Cerebellar nuclear complex (tissue), 1 donor: ENCODE results near the gene QSER1.

Source experiments
- DNase-seq, 2 experiments: peaks; one replicate each; lab custom pipeline; 2025; lab: John Stamatoyannopoulos, UW

Gene QSER1

GRCh38 chr11:32890843-32891656, 1.6 kb upstream of the QSER1 start:
- DNase-seq: no peak

GRCh38 chr11:32891657-32892354, 805 bp upstream of the QSER1 start:
- DNase-seq: no peak

- no peak for DNase-seq
These were observed 407 bp downstream of the QSER1 start for GRCh38 chr11:32893093-32893342.

- peak in 1 of 2 experiments; percentile 3 for DNase-seq
These were observed 935 bp downstream of the QSER1 start for GRCh38 chr11:32893343-32894148.

- DNase-seq: peak in 1 of 2 experiments; percentile 4
These were observed 1.7 kb downstream of the QSER1 start for GRCh38 chr11:32894149-32894827.

GRCh38 chr11:32894921-32895320, 2.3 kb downstream of the QSER1 start:
- no peak for DNase-seq

- no peak for DNase-seq
These were observed 2.9 kb downstream of the QSER1 start for GRCh38 chr11:32895471-32895870.

GRCh38 chr11:32897103-32897502, 4.5 kb downstream of the QSER1 start:
- no peak for DNase-seq

- DNase-seq: no peak
These were observed 6.8 kb downstream of the QSER1 start for GRCh38 chr11:32899438-32899837.

GRCh38 chr11:32902089-32902665, 9.6 kb downstream of the QSER1 start:
- DNase-seq: no peak

GRCh38 chr11:32905028-32905667, 12.5 kb downstream of the QSER1 start:
- no peak for DNase-seq

- DNase-seq: no peak
These were observed 16.0 kb downstream of the QSER1 start for GRCh38 chr11:32908619-32909018.

GRCh38 chr11:32911413-32911812, 18.8 kb downstream of the QSER1 start:
- DNase-seq: no peak

- DNase-seq: no peak
These were observed 20.8 kb downstream of the QSER1 start for GRCh38 chr11:32913445-32913844.

GRCh38 chr11:32916361-32916760, 23.8 kb downstream of the QSER1 start:
- DNase-seq: no peak

GRCh38 chr11:32916994-32917393, 24.4 kb downstream of the QSER1 start:
- DNase-seq: no peak

- DNase-seq: no peak
These were observed 25.8 kb downstream of the QSER1 start for GRCh38 chr11:32918427-32918826.

- DNase-seq: no peak
These were observed 26.7 kb downstream of the QSER1 start for GRCh38 chr11:32919338-32919737.

- no peak for DNase-seq
These were observed 28.0 kb downstream of the QSER1 start for GRCh38 chr11:32920570-32920969.

GRCh38 chr11:32921204-32921603, 28.6 kb downstream of the QSER1 start:
- DNase-seq: no peak

GRCh38 chr11:32931606-32932005, 39.0 kb downstream of the QSER1 start:
- DNase-seq: no peak
